IMR-90 (cell line): ENCODE results near the gene UBE2A. TPM values are rescaled to one million over a fixed set of nuclear protein-coding genes. Genes with fewer than 3 reads are reported as not detected.

Experiments
- ATAC-seq: fragments of 200-7000 bp; cut with Tn5 transposase; 2 replicates; pipeline ENCODE4 v1.9.1; 2020; ENCODE audit warnings: low read depth, mild to moderate bottlenecking, moderate library complexity
- BruUV-seq: library from RNA; stranded (reverse); fragments of 400-500 nt; replicated peaks from 2 replicates; lab custom pipeline; 2021; lab: Mats Ljungman, UMichigan
- CTCF ChIA-PET: fragments of 300-600 bp; formaldehyde crosslinking; extraction: SDS; loops from one replicate; lab custom pipeline; 2021; ENCODE audit warnings: antibody characterized with exemption; lab: Yijun Ruan, JAX
- POLR2A ChIA-PET: fragments of 300-600 bp; sonication (Branson Sonifier 250); formaldehyde crosslinking; loops from one replicate; lab custom pipeline; 2022; ENCODE audit warnings: antibody characterized with exemption; ENCODE audit not compliant: unreplicated experiment; lab: Charles Lee
- DNase-seq: peaks from one replicate; pipeline ENCODE4 v3.0.0; 2013
- H2AFZ ChIP-seq: replicated peaks from 2 replicates; pipeline ENCODE3; 2013; ENCODE audit warnings: low read length, mild to moderate bottlenecking; ENCODE audit not compliant: poor library complexity
- H2AK5ac ChIP-seq: 2 replicates; pipeline ENCODE4 v1.6.1; 2013; ENCODE audit warnings: low read depth, low read length, inconsistent platforms
- H2AK9ac ChIP-seq: replicated peaks from 2 replicates; pipeline ENCODE3; 2013; ENCODE audit warnings: mild to moderate bottlenecking, low read depth, low read length, moderate library complexity; ENCODE audit not compliant: poor library complexity
- H2BK120ac ChIP-seq: 2 replicates; pipeline ENCODE4 v1.6.1; 2013; ENCODE audit warnings: low read depth, low read length, inconsistent platforms
- H2BK15ac ChIP-seq: 3 replicates; pipeline ENCODE4 v1.6.1; 2013; ENCODE audit warnings: low read depth, low read length, inconsistent platforms
- H2BK20ac ChIP-seq: 2 replicates; pipeline ENCODE4 v1.6.1; 2013; ENCODE audit warnings: low read depth, mild to moderate bottlenecking, inconsistent platforms, low read length, moderate library complexity
- H2BK5ac ChIP-seq: 2 replicates; pipeline ENCODE4 v1.6.1; 2013; ENCODE audit warnings: mild to moderate bottlenecking, low read depth, low read length, inconsistent platforms; ENCODE audit not compliant: poor library complexity, severe bottlenecking
- H3K14ac ChIP-seq: replicated peaks from 2 replicates; pipeline ENCODE4 v1.6.1; 2013; ENCODE audit warnings: low read depth, low read length, inconsistent platforms
- H3K18ac ChIP-seq: 2 replicates; pipeline ENCODE4 v1.6.1; 2013; ENCODE audit warnings: low read depth, low read length, control low read depth
- H3K23ac ChIP-seq: 2 replicates; pipeline ENCODE4 v1.6.1; 2013; ENCODE audit warnings: low read depth, low read length, inconsistent platforms
- H3K27ac ChIP-seq: 2 replicates; pipeline ENCODE4 v1.5.1; 2013; ENCODE audit warnings: mild to moderate bottlenecking, control low read depth, low read length; ENCODE audit not compliant: insufficient read depth
- H3K27me3 ChIP-seq: 2 replicates; pipeline ENCODE4 v1.6.1; 2013; ENCODE audit warnings: low read length; ENCODE audit not compliant: control insufficient read depth, insufficient read depth
- H3K36me3 ChIP-seq: 2 replicates; pipeline ENCODE4 v1.6.1; 2013; ENCODE audit warnings: low read length, mixed read lengths; ENCODE audit not compliant: control insufficient read depth, insufficient read depth
- H3K4ac ChIP-seq: 2 replicates; pipeline ENCODE4 v1.6.1; 2013; ENCODE audit warnings: low read depth, low read length, inconsistent platforms
- H3K4me1 ChIP-seq: 2 replicates; pipeline ENCODE4 v1.6.1; 2013; ENCODE audit warnings: low read length, mixed read lengths; ENCODE audit not compliant: control insufficient read depth, insufficient read depth
- H3K4me2 ChIP-seq: 2 replicates; pipeline ENCODE4 v1.6.1; 2013; ENCODE audit warnings: low read depth, mild to moderate bottlenecking, control low read depth, low read length, moderate library complexity
- H3K4me3 ChIP-seq: 2 replicates; pipeline ENCODE4 v1.5.1; 2013; ENCODE audit warnings: low read depth, mild to moderate bottlenecking, control low read depth, low read length, moderate library complexity; ENCODE audit not compliant: insufficient read depth
- H3K56ac ChIP-seq: 2 replicates; pipeline ENCODE4 v1.6.1; 2013; ENCODE audit warnings: low read length, inconsistent platforms; ENCODE audit not compliant: insufficient read depth; ENCODE audit errors: extremely low read depth
- H3K79me1 ChIP-seq, 2 experiments: 2 replicates each; pipeline ENCODE4 v1.6.1; 2013; ENCODE audit warnings: low read length in 2 of 2, inconsistent platforms in 1 of 2, low read depth in 1 of 2
- H3K9ac ChIP-seq: 2 replicates; pipeline ENCODE4 v1.6.1; 2013; ENCODE audit warnings: low read depth, low read length, control low read depth
- H3K9me1 ChIP-seq: 2 replicates; pipeline ENCODE4 v1.6.1; 2013; ENCODE audit warnings: low read length, inconsistent platforms; ENCODE audit not compliant: insufficient read depth
- H3K9me3 ChIP-seq: 2 replicates; pipeline ENCODE4 v1.6.1; 2013; ENCODE audit warnings: low read length; ENCODE audit not compliant: control insufficient read depth, insufficient read depth
- H4K20me1 ChIP-seq: 2 replicates; pipeline ENCODE4 v1.6.1; 2013; ENCODE audit warnings: low read length, inconsistent platforms; ENCODE audit not compliant: insufficient read depth
- H4K5ac ChIP-seq: 2 replicates; pipeline ENCODE4 v1.6.1; 2013; ENCODE audit warnings: mild to moderate bottlenecking, low read depth, low read length, control low read depth
- H4K8ac ChIP-seq, 2 experiments: 2 replicates each; pipeline ENCODE4 v1.6.1; 2013; ENCODE audit warnings: low read depth in 2 of 2, low read length in 2 of 2, control low read depth in 1 of 2, inconsistent platforms in 1 of 2
- H4K91ac ChIP-seq: 2 replicates; pipeline ENCODE4 v1.6.1; 2013; ENCODE audit warnings: low read depth, low read length, inconsistent platforms; ENCODE audit not compliant: insufficient read depth
- BHLHE40 ChIP-seq: fragments of 150-350 bp; IDR thresholded peaks from 2 replicates; pipeline ENCODE4 v1.6.1; 2016; ENCODE audit warnings: mild to moderate bottlenecking, low read depth, low read length
- CEBPB ChIP-seq: IDR thresholded peaks from 2 replicates; pipeline ENCODE4 v1.6.1; 2012; ENCODE audit warnings: low read depth, low read length, improper control_type of control experiment
- CHD1 ChIP-seq: IDR thresholded peaks from 2 replicates; pipeline ENCODE4 v1.6.1; 2012; ENCODE audit warnings: low read depth, low read length, improper control_type of control experiment
- FOS ChIP-seq: fragments of 150-350 bp; IDR thresholded peaks from 2 replicates; pipeline ENCODE4 v1.6.1; 2016; ENCODE audit warnings: low read depth, low read length
- MAFK ChIP-seq: IDR thresholded peaks from 2 replicates; pipeline ENCODE4 v1.6.1; 2012; ENCODE audit warnings: low read depth, low read length, improper control_type of control experiment
- MAZ ChIP-seq: IDR thresholded peaks from 2 replicates; pipeline ENCODE4 v1.6.1; 2012; ENCODE audit warnings: low read depth, mild to moderate bottlenecking, low read length, improper control_type of control experiment, moderate library complexity, borderline replicate concordance
- MXI1 ChIP-seq: IDR thresholded peaks from 2 replicates; pipeline ENCODE4 v1.6.1; 2012; ENCODE audit warnings: low read depth, mild to moderate bottlenecking, low read length, moderate library complexity, borderline replicate concordance
- NFE2L2 ChIP-seq: fragments of 150-350 bp; IDR thresholded peaks from 2 replicates; pipeline ENCODE4 v1.6.1; 2016; ENCODE audit warnings: low read depth, mild to moderate bottlenecking, low read length
- POLR2A ChIP-seq: IDR thresholded peaks from 2 replicates; pipeline ENCODE4 v1.6.1; 2012; ENCODE audit warnings: mild to moderate bottlenecking, low read depth, low read length
- RAD21 ChIP-seq: IDR thresholded peaks from 2 replicates; pipeline ENCODE4 v1.6.1; 2012; ENCODE audit warnings: low read length, improper control_type of control experiment
- RCOR1 ChIP-seq: IDR thresholded peaks from 2 replicates; pipeline ENCODE4 v1.6.1; 2012; ENCODE audit warnings: mild to moderate bottlenecking, low read length, improper control_type of control experiment; ENCODE audit not compliant: insufficient replicate concordance
- RFX5 ChIP-seq: IDR thresholded peaks from 2 replicates; pipeline ENCODE4 v1.8.0; 2012; ENCODE audit warnings: low read depth, mild to moderate bottlenecking, low read length, moderate library complexity
- SMC3 ChIP-seq: fragments of 150-350 bp; IDR thresholded peaks from 2 replicates; pipeline ENCODE4 v1.6.1; 2016; ENCODE audit warnings: low read depth, mild to moderate bottlenecking, antibody characterized with exemption, low read length, moderate library complexity
- dilution Hi-C: fragments of 300-500 bp; cut with HindIII; formaldehyde crosslinking; loops from one replicate; pipeline ENCODE4 v1.14.3; 2018; ENCODE audit warnings: low sequenced_read_pairs; ENCODE audit not compliant: unreplicated experiment
- in situ Hi-C: fragments of 300-500 bp; cut with MboI; formaldehyde crosslinking; loops from 3 replicates; pipeline ENCODE4 v1.14.3; 2019; ENCODE audit warnings: low sequenced_read_pairs, inconsistent platforms, mixed read lengths
- intact Hi-C: fragments of 100-400 bp; cut with micrococcal nuclease; formaldehyde crosslinking; loops from 2 replicates; pipeline ENCODE4 v1.10.0; 2022
- polyA plus RNA-seq, 3 experiments: library from polyadenylated mRNA; depleted of rRNA; stranded (reverse); fragments of >200 nt; gene quantifications; 2 replicates each; pipeline ENCODE4 v1.2.3, GENCODE V29; 2012; ENCODE audit warnings: low replicate concordance in 1 of 3
- total RNA-seq: library from RNA; depleted of rRNA; stranded (reverse); fragments of >200 nt; gene quantifications from 2 replicates; pipeline ENCODE4 v1.2.3, GENCODE V29; 2012
- TF ChIP-seq, protein P1 (sequence below): fragments of 150-350 bp; IDR thresholded peaks from 2 replicates; pipeline ENCODE4 v1.6.1; 2017; ENCODE audit warnings: mild to moderate bottlenecking, antibody characterized with exemption, low read length, low read depth
- TF ChIP-seq, protein P2 (sequence below): fragments of 150-350 bp; IDR thresholded peaks from 2 replicates; pipeline ENCODE4 v1.6.1; 2016; ENCODE audit warnings: low read depth, mild to moderate bottlenecking, low read length, moderate library complexity, borderline replicate concordance
- TF ChIP-seq, protein P3 (sequence below): conservative IDR thresholded peaks from 2 replicates; pipeline ENCODE4 v1.5.1; 2012; ENCODE audit warnings: mild to moderate bottlenecking, low read depth, low read length, improper control_type of control experiment

The UBE2A gene
- total and polyA plus RNA-seq, 2 of the 4 experiments (the other 2 are of a cell fraction): 12.9 to 50.5 TPM

DNA sequence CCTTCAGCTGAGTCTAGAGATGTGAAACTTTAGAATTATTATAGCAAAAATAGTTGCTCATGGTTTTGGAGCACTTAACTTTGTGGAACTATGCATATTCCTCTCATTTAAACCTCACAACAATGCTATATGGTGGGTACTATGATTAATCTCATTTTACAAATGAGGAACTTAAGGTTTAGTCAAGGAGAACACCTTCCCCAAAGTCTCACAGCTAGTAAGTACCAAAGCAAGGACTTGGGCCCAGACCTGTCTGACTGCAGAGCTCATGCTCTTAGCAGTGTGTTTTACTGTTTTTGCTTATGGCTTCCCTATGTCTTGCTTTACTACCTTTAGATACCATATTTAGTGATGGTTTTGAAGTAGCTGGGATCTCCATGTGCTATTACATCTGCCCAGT lies 5.1 kb downstream of the UBE2A start:
- Histone ChIP-seq H3K27ac (no peak overlapping the region), H3K36me3 (0 out of 2 replicates have a peak, but pooled peaks cover 2% of the 10 kb centered on the region), H3K14ac (no peak overlapping the region), H2AK9ac (no peak overlapping the region), H3K56ac (no peak overlapping the region), H2BK15ac (no peak overlapping the region), H3K9ac (no peak overlapping the region), H2AFZ (no peak overlapping the region), H4K5ac (no peak overlapping the region), H4K8ac (no peak overlapping the region), H2BK120ac (no peak overlapping the region), H3K27me3 (no peaks in the 10 kb centered on the region), H3K4me2 (no peak overlapping the region), H3K18ac (no peak overlapping the region), H3K79me1 (peaks cover 4 to 7% of the 10 kb centered on the region in 2 experiments; a peak in 3 of 4 replicates), H3K4ac (no peak overlapping the region), H2BK20ac (no peak overlapping the region), H3K4me1 (no peaks in the 10 kb centered on the region), H3K4me3 (no peak overlapping the region), H3K23ac (no peak overlapping the region), H4K20me1 (no peaks in the 10 kb centered on the region), H3K9me3 (no peaks in the 10 kb centered on the region), H3K9me1 (no peaks in the 10 kb centered on the region), H2AK5ac (no peak overlapping the region), H4K91ac (no peak overlapping the region), H2BK5ac (no peak overlapping the region)
- in situ Hi-C loops: no loop called here
- no peak for TF ChIP-seq BHLHE40
- TF ChIP-seq, protein P1, sequence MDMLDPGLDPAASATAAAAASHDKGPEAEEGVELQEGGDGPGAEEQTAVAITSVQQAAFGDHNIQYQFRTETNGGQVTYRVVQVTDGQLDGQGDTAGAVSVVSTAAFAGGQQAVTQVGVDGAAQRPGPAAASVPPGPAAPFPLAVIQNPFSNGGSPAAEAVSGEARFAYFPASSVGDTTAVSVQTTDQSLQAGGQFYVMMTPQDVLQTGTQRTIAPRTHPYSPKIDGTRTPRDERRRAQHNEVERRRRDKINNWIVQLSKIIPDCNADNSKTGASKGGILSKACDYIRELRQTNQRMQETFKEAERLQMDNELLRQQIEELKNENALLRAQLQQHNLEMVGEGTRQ: no peak
- TF ChIP-seq, protein P2, sequence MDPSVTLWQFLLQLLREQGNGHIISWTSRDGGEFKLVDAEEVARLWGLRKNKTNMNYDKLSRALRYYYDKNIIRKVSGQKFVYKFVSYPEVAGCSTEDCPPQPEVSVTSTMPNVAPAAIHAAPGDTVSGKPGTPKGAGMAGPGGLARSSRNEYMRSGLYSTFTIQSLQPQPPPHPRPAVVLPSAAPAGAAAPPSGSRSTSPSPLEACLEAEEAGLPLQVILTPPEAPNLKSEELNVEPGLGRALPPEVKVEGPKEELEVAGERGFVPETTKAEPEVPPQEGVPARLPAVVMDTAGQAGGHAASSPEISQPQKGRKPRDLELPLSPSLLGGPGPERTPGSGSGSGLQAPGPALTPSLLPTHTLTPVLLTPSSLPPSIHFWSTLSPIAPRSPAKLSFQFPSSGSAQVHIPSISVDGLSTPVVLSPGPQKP: no peak
- TF ChIP-seq NFE2L2: no peak
- TF ChIP-seq SMC3: no peak
- TF ChIP-seq MXI1: no peak
- no peak for TF ChIP-seq CHD1
- no peak for TF ChIP-seq MAFK
- TF ChIP-seq MAZ: no peak
- no peak for TF ChIP-seq RAD21
- no peak for TF ChIP-seq RCOR1
- TF ChIP-seq, protein P3, sequence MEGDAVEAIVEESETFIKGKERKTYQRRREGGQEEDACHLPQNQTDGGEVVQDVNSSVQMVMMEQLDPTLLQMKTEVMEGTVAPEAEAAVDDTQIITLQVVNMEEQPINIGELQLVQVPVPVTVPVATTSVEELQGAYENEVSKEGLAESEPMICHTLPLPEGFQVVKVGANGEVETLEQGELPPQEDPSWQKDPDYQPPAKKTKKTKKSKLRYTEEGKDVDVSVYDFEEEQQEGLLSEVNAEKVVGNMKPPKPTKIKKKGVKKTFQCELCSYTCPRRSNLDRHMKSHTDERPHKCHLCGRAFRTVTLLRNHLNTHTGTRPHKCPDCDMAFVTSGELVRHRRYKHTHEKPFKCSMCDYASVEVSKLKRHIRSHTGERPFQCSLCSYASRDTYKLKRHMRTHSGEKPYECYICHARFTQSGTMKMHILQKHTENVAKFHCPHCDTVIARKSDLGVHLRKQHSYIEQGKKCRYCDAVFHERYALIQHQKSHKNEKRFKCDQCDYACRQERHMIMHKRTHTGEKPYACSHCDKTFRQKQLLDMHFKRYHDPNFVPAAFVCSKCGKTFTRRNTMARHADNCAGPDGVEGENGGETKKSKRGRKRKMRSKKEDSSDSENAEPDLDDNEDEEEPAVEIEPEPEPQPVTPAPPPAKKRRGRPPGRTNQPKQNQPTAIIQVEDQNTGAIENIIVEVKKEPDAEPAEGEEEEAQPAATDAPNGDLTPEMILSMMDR: no peak
- no peak for TF ChIP-seq RFX5
- TF ChIP-seq CEBPB: no peak
- no peak for TF ChIP-seq POLR2A
- TF ChIP-seq FOS: no peak
- POLR2A ChIA-PET: no interaction called here
- ATAC-seq (no peak), DNase-seq (no peak)
- no TSS peak for BruUV-seq
- CTCF ChIA-PET: no interaction called here
- dilution Hi-C loops: no loop called here
- intact Hi-C loops: no loop called here
